Measurements from ENCODE around the gene NAB2.
A peak's percentile ranks its signal among the peaks of the same experiment; 100 is the strongest.

The NAB2 gene

DNA sequence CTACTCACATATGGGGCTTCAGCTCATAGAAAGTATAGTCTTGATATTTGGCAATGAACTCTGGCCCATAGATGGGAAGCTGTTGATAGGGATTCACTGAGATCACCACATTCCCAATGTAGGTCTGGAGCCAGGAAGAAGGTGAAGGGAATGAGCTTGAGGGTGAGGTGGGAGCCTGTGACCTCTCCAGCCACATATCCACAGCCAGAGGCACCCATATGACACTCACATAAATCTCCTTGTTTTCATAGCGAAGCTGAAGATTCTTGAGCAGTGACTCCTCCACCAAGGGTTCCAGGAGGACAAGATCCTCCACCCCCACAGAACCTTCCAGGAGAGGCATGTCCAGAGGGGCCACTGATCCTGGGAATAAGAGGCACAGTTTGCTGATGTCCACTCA, 40.9 kb upstream of the NAB2 start:
- ATAC-seq: no peak
- TF ChIP-seq ESRRG (CRISPR knock-in tag; IDR thresholded peaks at IDR 0.05): no peak
- TF ChIP-seq, protein P1, sequence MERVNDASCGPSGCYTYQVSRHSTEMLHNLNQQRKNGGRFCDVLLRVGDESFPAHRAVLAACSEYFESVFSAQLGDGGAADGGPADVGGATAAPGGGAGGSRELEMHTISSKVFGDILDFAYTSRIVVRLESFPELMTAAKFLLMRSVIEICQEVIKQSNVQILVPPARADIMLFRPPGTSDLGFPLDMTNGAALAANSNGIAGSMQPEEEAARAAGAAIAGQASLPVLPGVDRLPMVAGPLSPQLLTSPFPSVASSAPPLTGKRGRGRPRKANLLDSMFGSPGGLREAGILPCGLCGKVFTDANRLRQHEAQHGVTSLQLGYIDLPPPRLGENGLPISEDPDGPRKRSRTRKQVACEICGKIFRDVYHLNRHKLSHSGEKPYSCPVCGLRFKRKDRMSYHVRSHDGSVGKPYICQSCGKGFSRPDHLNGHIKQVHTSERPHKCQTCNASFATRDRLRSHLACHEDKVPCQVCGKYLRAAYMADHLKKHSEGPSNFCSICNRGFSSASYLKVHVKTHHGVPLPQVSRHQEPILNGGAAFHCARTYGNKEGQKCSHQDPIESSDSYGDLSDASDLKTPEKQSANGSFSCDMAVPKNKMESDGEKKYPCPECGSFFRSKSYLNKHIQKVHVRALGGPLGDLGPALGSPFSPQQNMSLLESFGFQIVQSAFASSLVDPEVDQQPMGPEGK (CRISPR knock-in tag; IDR thresholded peaks at IDR 0.05; ENCODE audit: borderline replicate concordance): no peak
- TF ChIP-seq BACH2 (CRISPR knock-in tag; IDR thresholded peaks at IDR 0.05; ENCODE audit: borderline replicate concordance): no peak
- TF ChIP-seq ISL1 (CRISPR knock-in tag; IDR thresholded peaks at IDR 0.05): no peak
- TF ChIP-seq, protein P2, sequence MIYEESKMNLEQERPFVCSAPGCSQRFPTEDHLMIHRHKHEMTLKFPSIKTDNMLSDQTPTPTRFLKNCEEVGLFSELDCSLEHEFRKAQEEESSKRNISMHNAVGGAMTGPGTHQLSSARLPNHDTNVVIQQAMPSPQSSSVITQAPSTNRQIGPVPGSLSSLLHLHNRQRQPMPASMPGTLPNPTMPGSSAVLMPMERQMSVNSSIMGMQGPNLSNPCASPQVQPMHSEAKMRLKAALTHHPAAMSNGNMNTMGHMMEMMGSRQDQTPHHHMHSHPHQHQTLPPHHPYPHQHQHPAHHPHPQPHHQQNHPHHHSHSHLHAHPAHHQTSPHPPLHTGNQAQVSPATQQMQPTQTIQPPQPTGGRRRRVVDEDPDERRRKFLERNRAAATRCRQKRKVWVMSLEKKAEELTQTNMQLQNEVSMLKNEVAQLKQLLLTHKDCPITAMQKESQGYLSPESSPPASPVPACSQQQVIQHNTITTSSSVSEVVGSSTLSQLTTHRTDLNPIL (CRISPR knock-in tag; IDR thresholded peaks at IDR 0.05; ENCODE audit: low read depth): no peak

DNA sequence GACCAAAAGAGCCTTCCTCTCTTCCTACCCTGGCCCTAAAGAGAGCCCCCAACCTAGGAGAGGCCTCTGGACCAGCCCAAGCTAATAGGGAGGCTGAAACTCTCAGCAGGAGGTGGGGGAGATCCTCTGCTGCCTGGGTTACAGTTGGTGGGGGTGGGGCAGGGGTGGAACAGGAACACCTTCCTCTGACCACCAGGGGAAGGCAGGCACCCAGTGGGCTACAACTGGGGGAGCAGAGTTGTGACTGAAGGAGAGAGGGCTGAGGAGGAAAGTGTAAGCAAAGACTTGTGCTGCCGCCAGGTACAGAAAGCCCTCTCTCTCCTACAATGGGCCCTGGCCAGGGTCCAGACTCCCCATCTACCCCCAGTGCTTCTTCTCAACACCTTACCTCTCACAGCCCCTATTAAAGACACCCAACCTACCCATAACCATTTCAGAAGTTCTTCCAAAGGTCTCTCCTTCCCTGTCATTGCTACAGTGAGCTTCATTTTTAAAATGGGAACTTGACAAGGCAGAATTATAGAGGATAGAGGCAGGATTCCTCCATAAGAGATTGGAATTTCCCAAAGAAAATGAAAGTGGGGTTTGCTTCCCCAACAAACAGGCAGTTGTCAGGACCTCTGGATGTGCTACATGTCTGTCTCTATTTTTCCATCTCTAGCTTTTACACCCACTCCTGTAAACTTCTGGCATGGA, 40.3 kb upstream of the NAB2 start:
- TF ChIP-seq, protein P3, sequence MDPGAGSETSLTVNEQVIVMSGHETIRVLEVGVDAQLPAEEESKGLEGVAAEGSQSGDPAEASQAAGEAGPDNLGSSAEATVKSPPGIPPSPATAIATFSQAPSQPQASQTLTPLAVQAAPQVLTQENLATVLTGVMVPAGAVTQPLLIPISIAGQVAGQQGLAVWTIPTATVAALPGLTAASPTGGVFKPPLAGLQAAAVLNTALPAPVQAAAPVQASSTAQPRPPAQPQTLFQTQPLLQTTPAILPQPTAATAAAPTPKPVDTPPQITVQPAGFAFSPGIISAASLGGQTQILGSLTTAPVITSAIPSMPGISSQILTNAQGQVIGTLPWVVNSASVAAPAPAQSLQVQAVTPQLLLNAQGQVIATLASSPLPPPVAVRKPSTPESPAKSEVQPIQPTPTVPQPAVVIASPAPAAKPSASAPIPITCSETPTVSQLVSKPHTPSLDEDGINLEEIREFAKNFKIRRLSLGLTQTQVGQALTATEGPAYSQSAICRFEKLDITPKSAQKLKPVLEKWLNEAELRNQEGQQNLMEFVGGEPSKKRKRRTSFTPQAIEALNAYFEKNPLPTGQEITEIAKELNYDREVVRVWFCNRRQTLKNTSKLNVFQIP (CRISPR knock-in tag; IDR thresholded peaks at IDR 0.05; ENCODE audit: borderline replicate concordance, low read depth): no peak
- no peak for TF ChIP-seq ZFP3 (CRISPR knock-in tag; IDR thresholded peaks at IDR 0.05)
- TF ChIP-seq BACH2 (CRISPR knock-in tag; IDR thresholded peaks at IDR 0.05; ENCODE audit: borderline replicate concordance): no peak
- no peak for ATAC-seq

DNA sequence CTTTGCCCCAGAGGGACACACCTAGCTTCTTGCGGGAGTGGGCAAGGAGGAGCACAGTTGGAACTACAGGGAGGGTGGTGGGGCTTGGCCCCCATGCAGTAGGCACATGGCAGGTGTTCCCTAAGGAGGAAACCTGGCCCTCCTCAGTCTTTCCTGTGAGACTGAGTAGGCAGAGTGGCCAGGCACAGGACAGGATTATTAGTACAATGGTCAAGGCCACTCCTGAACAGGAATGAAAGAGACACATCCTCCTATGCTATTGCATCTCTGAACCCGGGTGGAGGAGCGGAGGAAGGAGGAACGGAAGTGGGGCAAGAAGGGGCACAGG, 39.8 kb upstream of the NAB2 start:
- ATAC-seq: no peak
- TF ChIP-seq ZNF70 (CRISPR knock-in tag; IDR thresholded peaks at IDR 0.05) (no peak), PPARA (CRISPR knock-in tag; IDR thresholded peaks at IDR 0.05; ENCODE audit: borderline replicate concordance) (no peak), ZC3H10 (CRISPR knock-in tag; IDR thresholded peaks at IDR 0.05) (no peak), CSDC2 (CRISPR knock-in tag; IDR thresholded peaks at IDR 0.05) (no peak), ZFP3 (CRISPR knock-in tag; IDR thresholded peaks at IDR 0.05) (no peak), ZNF8 (CRISPR knock-in tag; IDR thresholded peaks at IDR 0.05) (no peak), ZFP30 (CRISPR knock-in tag; IDR thresholded peaks at IDR 0.05) (no peak), TOX (CRISPR knock-in tag; IDR thresholded peaks at IDR 0.05; ENCODE audit: borderline replicate concordance) (no peak), BACH2 (CRISPR knock-in tag; IDR thresholded peaks at IDR 0.05; ENCODE audit: borderline replicate concordance) (no peak), ZNF565 (CRISPR knock-in tag; conservative IDR thresholded peaks at IDR 0.05; ENCODE audit: low read depth) (no peak), TCF4 (CRISPR knock-in tag; IDR thresholded peaks at IDR 0.05; ENCODE audit: borderline replicate concordance) (no peak), GLIS3 (CRISPR knock-in tag; IDR thresholded peaks at IDR 0.05) (no peak), ESRRG (CRISPR knock-in tag; IDR thresholded peaks at IDR 0.05) (no peak), ARNTL (CRISPR knock-in tag; IDR thresholded peaks at IDR 0.05; ENCODE audit: borderline replicate concordance, low read depth) (no peak)
- TF ChIP-seq, protein P1 (CRISPR knock-in tag; IDR thresholded peaks at IDR 0.05; ENCODE audit: borderline replicate concordance): no peak
- TF ChIP-seq, protein P2 (CRISPR knock-in tag; IDR thresholded peaks at IDR 0.05; ENCODE audit: low read depth): no peak

DNA sequence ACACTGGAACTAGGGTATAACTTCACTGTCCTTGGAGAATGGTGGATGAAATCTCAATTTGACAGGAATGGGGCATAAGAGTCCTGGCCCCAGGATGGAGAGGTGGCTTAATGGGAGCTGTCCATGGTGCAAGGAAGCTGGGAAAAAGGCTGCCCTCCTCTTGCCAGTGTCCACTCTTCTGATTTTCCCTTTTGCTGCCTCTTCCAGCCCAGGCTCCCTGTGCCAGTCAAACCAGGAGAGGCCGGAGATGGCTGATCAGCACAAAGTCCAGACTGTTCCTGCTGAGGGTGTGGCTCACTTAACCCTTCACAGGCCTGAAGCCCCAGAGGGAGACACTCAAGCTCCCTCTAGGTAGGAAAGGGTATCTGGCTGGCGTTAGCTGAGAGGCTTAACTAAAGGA, 39.0 kb upstream of the NAB2 start, which contains the start of gene MYO1A:
Gene MYO1A (minus strand): TSS at position 240 of the 400 bp plus-strand sequence. CDS start 1,806 bp downstream, outside the sequence.
- no peak for TF ChIP-seq ZNF70 (CRISPR knock-in tag; IDR thresholded peaks at IDR 0.05)
- TF ChIP-seq RARB (CRISPR knock-in tag; IDR thresholded peaks at IDR 0.05): no peak
- TF ChIP-seq TCF4 (CRISPR knock-in tag; IDR thresholded peaks at IDR 0.05; ENCODE audit: borderline replicate concordance): no peak
- TF ChIP-seq, protein P3 (CRISPR knock-in tag; IDR thresholded peaks at IDR 0.05; ENCODE audit: borderline replicate concordance, low read depth): no peak
- no peak for TF ChIP-seq ZNF8 (CRISPR knock-in tag; IDR thresholded peaks at IDR 0.05)
- TF ChIP-seq, protein P2 (CRISPR knock-in tag; IDR thresholded peaks at IDR 0.05; ENCODE audit: low read depth): no peak
- TF ChIP-seq, protein P1 (CRISPR knock-in tag; IDR thresholded peaks at IDR 0.05; ENCODE audit: borderline replicate concordance): no peak
- ATAC-seq: peak; percentile 51; the same call in 2 of the 3 replicates

Data from SK-N-SH treated with all-trans-retinoic acid at 6 μM for 48 hours (cell line).